ENCODE results near the gene NEU4.

DNA sequence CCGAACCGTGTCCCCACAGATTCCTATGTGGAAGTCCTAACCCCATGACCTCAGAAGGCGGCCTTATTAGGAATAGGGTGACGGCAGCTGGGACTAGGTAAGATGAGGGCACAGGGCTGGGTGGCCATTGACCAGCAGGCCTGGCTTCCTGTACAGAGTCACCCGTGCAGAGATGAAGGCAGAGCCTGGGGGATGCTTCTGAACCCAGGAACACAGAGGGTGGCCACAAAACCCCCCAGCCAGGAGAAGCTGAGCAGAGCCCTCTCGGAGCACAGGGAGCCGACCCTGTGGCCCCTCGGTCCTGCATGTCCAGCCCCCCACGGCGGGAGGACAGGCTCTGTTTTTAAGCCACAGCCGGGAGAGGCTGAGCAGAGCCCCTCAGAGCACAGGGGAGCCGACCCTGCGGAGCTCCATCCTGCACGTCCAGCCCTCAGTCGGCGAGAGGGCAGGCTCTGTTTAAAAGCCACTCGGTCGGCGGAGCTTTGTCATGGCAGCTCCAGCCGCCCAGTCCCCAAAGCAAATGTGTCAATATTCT is 47.0 kb downstream of the NEU4 start:
- TF ChIP-seq U2AF2 (optimal IDR thresholded peaks at IDR 0.05; ENCODE audit: low read depth, low read length) (no peak), HMGN3 (IDR thresholded peaks at IDR 0.05; ENCODE audit: borderline replicate concordance, extremely low read depth, insufficient read length, low read depth, low read length) (no peak), MAZ (CRISPR knock-in tag; conservative IDR thresholded peaks at IDR 0.05 in 1 of 2, IDR thresholded peaks at IDR 0.05 in 1 of 2) (no peak), ZNF197 (CRISPR knock-in tag; IDR thresholded peaks at IDR 0.05; ENCODE audit: low read depth) (no peak), CEBPB (tag; IDR thresholded peaks at IDR 0.05) (no peak)
- TF ChIP-seq, protein P1, sequence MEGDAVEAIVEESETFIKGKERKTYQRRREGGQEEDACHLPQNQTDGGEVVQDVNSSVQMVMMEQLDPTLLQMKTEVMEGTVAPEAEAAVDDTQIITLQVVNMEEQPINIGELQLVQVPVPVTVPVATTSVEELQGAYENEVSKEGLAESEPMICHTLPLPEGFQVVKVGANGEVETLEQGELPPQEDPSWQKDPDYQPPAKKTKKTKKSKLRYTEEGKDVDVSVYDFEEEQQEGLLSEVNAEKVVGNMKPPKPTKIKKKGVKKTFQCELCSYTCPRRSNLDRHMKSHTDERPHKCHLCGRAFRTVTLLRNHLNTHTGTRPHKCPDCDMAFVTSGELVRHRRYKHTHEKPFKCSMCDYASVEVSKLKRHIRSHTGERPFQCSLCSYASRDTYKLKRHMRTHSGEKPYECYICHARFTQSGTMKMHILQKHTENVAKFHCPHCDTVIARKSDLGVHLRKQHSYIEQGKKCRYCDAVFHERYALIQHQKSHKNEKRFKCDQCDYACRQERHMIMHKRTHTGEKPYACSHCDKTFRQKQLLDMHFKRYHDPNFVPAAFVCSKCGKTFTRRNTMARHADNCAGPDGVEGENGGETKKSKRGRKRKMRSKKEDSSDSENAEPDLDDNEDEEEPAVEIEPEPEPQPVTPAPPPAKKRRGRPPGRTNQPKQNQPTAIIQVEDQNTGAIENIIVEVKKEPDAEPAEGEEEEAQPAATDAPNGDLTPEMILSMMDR (IDR thresholded peaks at IDR 0.05 in 2 of 3, conservative IDR thresholded peaks at IDR 0.05 in 1 of 3; ENCODE audit: insufficient read depth in 2 of 3, low read depth in 1 of 3, low read length in 3 of 3): no peak

Measured in K562 (cell line).